ENCODE measurements around the gene IL36B.

IL36B gene

GRCh38 chr2:113075600-113075999, 22.9 kb upstream of the IL36B start:
- no peak for DNase-seq

GRCh38 chr2:113075030-113075429, 22.4 kb upstream of the IL36B start:
- DNase-seq: no peak

- no peak for DNase-seq
Observed at GRCh38 chr2:113073325-113073834, 20.7 kb upstream of the IL36B start.

GRCh38 chr2:113072584-113072983, 19.9 kb upstream of the IL36B start:
- DNase-seq: no peak

- no peak for DNase-seq
Observed at GRCh38 chr2:113070606-113070975, 17.9 kb upstream of the IL36B start.

- no peak for DNase-seq
Observed at GRCh38 chr2:113069676-113070605, 17.3 kb upstream of the IL36B start.

GRCh38 chr2:113068706-113069485, 16.2 kb upstream of the IL36B start:
- no peak for DNase-seq

GRCh38 chr2:113068249-113068648, 15.6 kb upstream of the IL36B start:
- no peak for DNase-seq

GRCh38 chr2:113067681-113068080, 15.0 kb upstream of the IL36B start, which contains the start of gene IL1F10:
IL1F10 (plus strand) TSS chr2:113067970; CDS start chr2:113072739, 4,769 bp downstream.
- DNase-seq: no peak

- DNase-seq: no peak
Observed at GRCh38 chr2:113064898-113065297, 12.2 kb upstream of the IL36B start.

- DNase-seq: no peak
Observed at GRCh38 chr2:113064281-113064680, 11.6 kb upstream of the IL36B start.

- DNase-seq: no peak
Observed at GRCh38 chr2:113061896-113062770, 9.5 kb upstream of the IL36B start.

- no peak for DNase-seq
Observed at GRCh38 chr2:113061241-113061640, 8.6 kb upstream of the IL36B start.

GRCh38 chr2:113060796-113061195, 8.1 kb upstream of the IL36B start:
- no peak for DNase-seq

- DNase-seq: no peak
Observed at GRCh38 chr2:113060396-113060795, 7.7 kb upstream of the IL36B start.

- no peak for DNase-seq
Observed at GRCh38 chr2:113058998-113059960, 6.6 kb upstream of the IL36B start, which contains the start of gene IL36RN. IL36RN (plus strand) TSS chr2:113059198; CDS start chr2:113059439, 241 bp downstream.

GRCh38 chr2:113058411-113058994, 5.8 kb upstream of the IL36B start:
- DNase-seq: no peak

- DNase-seq: no peak
Observed at GRCh38 chr2:113057117-113057516, 4.5 kb upstream of the IL36B start.

GRCh38 chr2:113056521-113056920, 3.9 kb upstream of the IL36B start:
- DNase-seq: no peak

GRCh38 chr2:113054066-113054465, 1.4 kb upstream of the IL36B start:
- DNase-seq: no peak

- no peak for DNase-seq
Observed at GRCh38 chr2:113053666-113054065, 999 bp upstream of the IL36B start.
